ENCODE results near the gene MICAL3. TPM values are rescaled to one million over a fixed set of nuclear protein-coding genes. Genes with fewer than 3 reads are reported as not detected.

MICAL3 gene
- total RNA-seq, 3 donors from 2014 or later (not counting 1 experiment from before 2014, with no cell fraction given), result 17.1 to 36.3 (median 34.3) TPM

DNA sequence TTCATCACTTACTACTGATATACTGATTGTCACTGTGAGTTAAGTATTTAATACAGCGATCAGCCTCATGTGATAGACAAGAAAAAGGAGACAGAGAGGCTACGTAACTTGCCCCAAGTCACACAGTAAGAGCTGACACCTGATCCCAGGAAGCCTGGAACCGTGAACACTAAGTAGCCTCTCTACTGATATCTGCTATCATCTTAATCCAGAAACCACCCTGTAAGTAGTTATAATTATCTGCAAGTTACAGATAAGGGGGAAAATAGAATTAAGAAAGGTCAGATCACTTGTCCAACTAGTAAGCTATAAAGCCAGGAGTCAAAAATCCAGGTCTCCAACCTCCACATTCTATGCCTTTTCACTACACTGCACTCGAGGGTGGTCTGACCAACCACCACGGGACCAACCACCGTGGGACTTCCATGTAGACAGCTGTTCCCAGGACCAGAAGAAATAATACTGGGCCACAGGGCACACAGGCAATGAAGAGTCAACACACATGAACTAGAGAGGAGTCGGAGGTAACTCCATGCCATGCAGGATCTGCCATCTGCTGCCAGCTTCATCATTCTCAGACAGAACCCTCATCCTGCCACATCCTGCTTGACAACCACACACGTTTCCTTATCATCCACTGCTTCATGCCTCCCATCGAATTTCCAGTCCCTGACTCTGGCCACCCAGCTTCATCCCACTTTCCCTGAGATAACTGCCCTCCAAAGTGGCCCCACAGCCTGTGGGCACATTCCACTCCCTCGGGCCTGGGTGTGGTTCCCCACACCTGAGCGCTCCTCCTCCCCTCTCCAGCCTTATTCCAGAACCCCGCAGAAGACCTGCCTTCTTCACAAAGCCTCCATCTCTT, 58.6 kb downstream of the MICAL3 start:
- no peak overlapping the region for H3K4me3 ChIP-seq (ENCODE audit: low read length)
- DNase-seq, result no peak
- Mint-ChIP-seq H3K36me3 (no peaks in the 10 kb centered on the region), H3K4me1 (peaks cover 7 to 16% of the 10 kb centered on the region in 2 donors), H3K4me3 (no peak overlapping the region), H3K27ac (no peak overlapping the region), H3K9me3 (no peaks in the 10 kb centered on the region), H3K27me3 (ENCODE audit: low read depth in 2 of 2) (no peaks in the 10 kb centered on the region)
- WGBS (ENCODE audit: insufficient coverage), result 63% methylated on average over 11 of the region's 12 CpGs
- peaks cover 9% of the 10 kb centered on the region for H3K4me1 ChIP-seq (ENCODE audit: control insufficient read depth, insufficient read depth, low read length)
- H3K27me3 ChIP-seq (ENCODE audit: control insufficient read depth, insufficient read depth, low read length), result no peaks in the 10 kb centered on the region
- no peak for ATAC-seq
- TF ChIP-seq, protein P1, sequence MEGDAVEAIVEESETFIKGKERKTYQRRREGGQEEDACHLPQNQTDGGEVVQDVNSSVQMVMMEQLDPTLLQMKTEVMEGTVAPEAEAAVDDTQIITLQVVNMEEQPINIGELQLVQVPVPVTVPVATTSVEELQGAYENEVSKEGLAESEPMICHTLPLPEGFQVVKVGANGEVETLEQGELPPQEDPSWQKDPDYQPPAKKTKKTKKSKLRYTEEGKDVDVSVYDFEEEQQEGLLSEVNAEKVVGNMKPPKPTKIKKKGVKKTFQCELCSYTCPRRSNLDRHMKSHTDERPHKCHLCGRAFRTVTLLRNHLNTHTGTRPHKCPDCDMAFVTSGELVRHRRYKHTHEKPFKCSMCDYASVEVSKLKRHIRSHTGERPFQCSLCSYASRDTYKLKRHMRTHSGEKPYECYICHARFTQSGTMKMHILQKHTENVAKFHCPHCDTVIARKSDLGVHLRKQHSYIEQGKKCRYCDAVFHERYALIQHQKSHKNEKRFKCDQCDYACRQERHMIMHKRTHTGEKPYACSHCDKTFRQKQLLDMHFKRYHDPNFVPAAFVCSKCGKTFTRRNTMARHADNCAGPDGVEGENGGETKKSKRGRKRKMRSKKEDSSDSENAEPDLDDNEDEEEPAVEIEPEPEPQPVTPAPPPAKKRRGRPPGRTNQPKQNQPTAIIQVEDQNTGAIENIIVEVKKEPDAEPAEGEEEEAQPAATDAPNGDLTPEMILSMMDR (IDR thresholded peaks at IDR 0.05), result no peak
- no peak overlapping the region for H3K27ac ChIP-seq (ENCODE audit: low read length)
- no peaks in the 10 kb centered on the region for H3K36me3 ChIP-seq (ENCODE audit: control insufficient read depth, insufficient read depth, low read length)
- intact Hi-C loops (cut with micrococcal nuclease), result no loop called here
- H3K9me3 ChIP-seq (ENCODE audit: control insufficient read depth, insufficient read depth, low read length), result no peaks in the 10 kb centered on the region

DNA sequence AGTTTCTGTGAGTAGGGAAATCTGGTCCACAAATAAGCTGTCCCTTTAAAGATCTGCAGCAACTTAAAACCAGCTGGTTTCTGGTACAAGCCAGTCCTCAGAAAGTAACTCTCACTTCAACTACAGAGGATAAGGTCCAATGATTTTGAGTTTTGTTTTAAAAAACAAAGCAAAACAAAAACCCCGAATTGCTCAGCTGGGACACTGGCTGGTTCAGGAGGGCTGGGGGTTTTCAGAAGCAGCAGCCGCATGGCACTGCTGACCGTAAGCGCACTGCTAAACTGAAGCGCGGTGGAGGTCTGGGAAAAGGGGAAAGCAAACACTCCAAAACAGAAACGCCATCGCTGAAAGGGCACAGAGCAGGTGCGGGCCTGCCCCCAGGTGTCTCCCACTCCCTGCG, 59.7 kb downstream of the MICAL3 start:
- Mint-ChIP-seq H3K27me3 (ENCODE audit: low read depth in 2 of 2) (no peaks in the 10 kb centered on the region), H3K4me3 (no peak overlapping the region), H3K4me1 (peaks cover 7 to 16% of the 10 kb centered on the region in 2 donors), H3K9me3 (no peaks in the 10 kb centered on the region), H3K27ac (no peak overlapping the region), H3K36me3 (no peaks in the 10 kb centered on the region)
- Histone ChIP-seq H3K27ac (ENCODE audit: low read length) (peak overlapping the region; percentile 32), H3K27me3 (ENCODE audit: control insufficient read depth, insufficient read depth, low read length) (no peaks in the 10 kb centered on the region), H3K4me3 (ENCODE audit: low read length) (no peak overlapping the region), H3K4me1 (ENCODE audit: control insufficient read depth, insufficient read depth, low read length) (peaks cover 9% of the 10 kb centered on the region), H3K9me3 (ENCODE audit: control insufficient read depth, insufficient read depth, low read length) (no peaks in the 10 kb centered on the region), H3K36me3 (ENCODE audit: control insufficient read depth, insufficient read depth, low read length) (no peaks in the 10 kb centered on the region)
- WGBS (ENCODE audit: insufficient coverage), result 59% methylated on average over 10 of the region's 10 CpGs
- ATAC-seq, result no peak
- DNase-seq, result no peak
- TF ChIP-seq, protein P1 (IDR thresholded peaks at IDR 0.05), result no peak
- intact Hi-C loops (cut with micrococcal nuclease), result no loop called here

DNA sequence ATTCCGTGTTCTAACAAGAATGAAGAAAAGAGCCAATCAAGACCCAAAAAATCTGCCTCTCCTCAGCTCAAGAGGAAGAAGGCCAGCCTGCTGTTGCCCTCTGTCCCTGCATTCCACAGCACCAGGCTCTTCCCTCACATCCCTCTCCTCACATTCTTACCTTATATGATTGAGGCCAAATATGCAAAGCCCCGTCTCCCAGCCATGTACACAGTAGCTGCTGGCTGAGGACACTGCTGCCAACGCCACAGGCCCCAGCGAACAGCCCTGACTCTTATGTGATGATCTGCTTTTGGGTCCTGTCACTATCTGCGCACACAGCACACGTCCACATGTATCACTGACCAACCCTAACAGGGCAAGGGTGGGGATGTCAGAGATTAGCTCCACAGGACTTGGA, 60.2 kb downstream of the MICAL3 start:
- H3K4me1 Mint-ChIP-seq, result peaks cover 7 to 16% of the 10 kb centered on the region in 2 donors
- H3K27ac Mint-ChIP-seq, result no peak overlapping the region
- no peak overlapping the region for H3K4me3 ChIP-seq (ENCODE audit: low read length)
- no peak overlapping the region for H3K4me3 Mint-ChIP-seq
- H3K4me1 ChIP-seq (ENCODE audit: control insufficient read depth, insufficient read depth, low read length), result peaks cover 9% of the 10 kb centered on the region
- intact Hi-C loops (cut with micrococcal nuclease), result no loop called here
- H3K9me3 ChIP-seq (ENCODE audit: control insufficient read depth, insufficient read depth, low read length), result no peaks in the 10 kb centered on the region
- H3K27me3 ChIP-seq (ENCODE audit: control insufficient read depth, insufficient read depth, low read length), result no peaks in the 10 kb centered on the region
- H3K9me3 Mint-ChIP-seq, result no peaks in the 10 kb centered on the region
- H3K36me3 ChIP-seq (ENCODE audit: control insufficient read depth, insufficient read depth, low read length), result no peaks in the 10 kb centered on the region
- WGBS (ENCODE audit: insufficient coverage), result 79% methylated on average over 6 of the region's 6 CpGs
- no peak for ATAC-seq
- H3K27me3 Mint-ChIP-seq (ENCODE audit: low read depth in 2 of 2), result no peaks in the 10 kb centered on the region
- TF ChIP-seq, protein P1 (IDR thresholded peaks at IDR 0.05), result no peak
- no peak overlapping the region for H3K27ac ChIP-seq (ENCODE audit: low read length)
- no peak for DNase-seq
- H3K36me3 Mint-ChIP-seq, result no peaks in the 10 kb centered on the region

All from natural killer cell (primary cell).